ENCODE data around the gene FRAS1.

DNA sequence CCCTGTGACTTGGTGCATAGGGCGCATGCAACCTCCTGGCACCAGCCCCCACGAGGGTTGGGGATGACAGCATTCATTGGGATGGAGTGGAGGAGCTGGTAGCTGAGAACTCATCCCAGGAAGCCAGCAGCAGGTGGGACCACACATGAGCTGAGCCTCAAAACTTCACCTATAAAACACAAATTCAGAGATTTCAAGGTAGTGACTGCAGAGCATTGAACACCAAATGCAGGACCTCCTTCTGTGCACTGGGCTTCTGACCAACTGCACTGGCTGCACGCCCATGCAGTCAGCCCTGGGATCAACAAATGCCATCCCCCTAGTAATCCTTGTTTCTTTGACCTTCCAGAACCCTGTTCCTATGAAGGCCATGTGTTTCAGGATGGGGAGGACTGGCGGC is 197.8 kb downstream of the FRAS1 start:
- TF ChIP-seq ATF3 (IDR thresholded peaks at IDR 0.05) (no peak), ATF3 (CRISPR knock-in tag; conservative IDR thresholded peaks at IDR 0.05) (no peak), FOXA1 (IDR thresholded peaks at IDR 0.05; ENCODE audit: borderline replicate concordance) (no peak), CHD4 (IDR thresholded peaks at IDR 0.05; ENCODE audit: insufficient read depth, insufficient replicate concordance, low read depth, low read length, poor library complexity, severe bottlenecking) (no peak), ETV6 (IDR thresholded peaks at IDR 0.05; ENCODE audit: borderline replicate concordance in 1 of 2, low read depth in 2 of 2, low read length in 1 of 2) (no peak), ETV6 (CRISPR knock-in tag; IDR thresholded peaks at IDR 0.05; ENCODE audit: borderline replicate concordance) (no peak), HMGN3 (IDR thresholded peaks at IDR 0.05; ENCODE audit: borderline replicate concordance, extremely low read depth, insufficient read length, low read depth, low read length) (no peak), ZNF12 (CRISPR knock-in tag; IDR thresholded peaks at IDR 0.05) (no peak)
- TF ChIP-seq, protein P1, sequence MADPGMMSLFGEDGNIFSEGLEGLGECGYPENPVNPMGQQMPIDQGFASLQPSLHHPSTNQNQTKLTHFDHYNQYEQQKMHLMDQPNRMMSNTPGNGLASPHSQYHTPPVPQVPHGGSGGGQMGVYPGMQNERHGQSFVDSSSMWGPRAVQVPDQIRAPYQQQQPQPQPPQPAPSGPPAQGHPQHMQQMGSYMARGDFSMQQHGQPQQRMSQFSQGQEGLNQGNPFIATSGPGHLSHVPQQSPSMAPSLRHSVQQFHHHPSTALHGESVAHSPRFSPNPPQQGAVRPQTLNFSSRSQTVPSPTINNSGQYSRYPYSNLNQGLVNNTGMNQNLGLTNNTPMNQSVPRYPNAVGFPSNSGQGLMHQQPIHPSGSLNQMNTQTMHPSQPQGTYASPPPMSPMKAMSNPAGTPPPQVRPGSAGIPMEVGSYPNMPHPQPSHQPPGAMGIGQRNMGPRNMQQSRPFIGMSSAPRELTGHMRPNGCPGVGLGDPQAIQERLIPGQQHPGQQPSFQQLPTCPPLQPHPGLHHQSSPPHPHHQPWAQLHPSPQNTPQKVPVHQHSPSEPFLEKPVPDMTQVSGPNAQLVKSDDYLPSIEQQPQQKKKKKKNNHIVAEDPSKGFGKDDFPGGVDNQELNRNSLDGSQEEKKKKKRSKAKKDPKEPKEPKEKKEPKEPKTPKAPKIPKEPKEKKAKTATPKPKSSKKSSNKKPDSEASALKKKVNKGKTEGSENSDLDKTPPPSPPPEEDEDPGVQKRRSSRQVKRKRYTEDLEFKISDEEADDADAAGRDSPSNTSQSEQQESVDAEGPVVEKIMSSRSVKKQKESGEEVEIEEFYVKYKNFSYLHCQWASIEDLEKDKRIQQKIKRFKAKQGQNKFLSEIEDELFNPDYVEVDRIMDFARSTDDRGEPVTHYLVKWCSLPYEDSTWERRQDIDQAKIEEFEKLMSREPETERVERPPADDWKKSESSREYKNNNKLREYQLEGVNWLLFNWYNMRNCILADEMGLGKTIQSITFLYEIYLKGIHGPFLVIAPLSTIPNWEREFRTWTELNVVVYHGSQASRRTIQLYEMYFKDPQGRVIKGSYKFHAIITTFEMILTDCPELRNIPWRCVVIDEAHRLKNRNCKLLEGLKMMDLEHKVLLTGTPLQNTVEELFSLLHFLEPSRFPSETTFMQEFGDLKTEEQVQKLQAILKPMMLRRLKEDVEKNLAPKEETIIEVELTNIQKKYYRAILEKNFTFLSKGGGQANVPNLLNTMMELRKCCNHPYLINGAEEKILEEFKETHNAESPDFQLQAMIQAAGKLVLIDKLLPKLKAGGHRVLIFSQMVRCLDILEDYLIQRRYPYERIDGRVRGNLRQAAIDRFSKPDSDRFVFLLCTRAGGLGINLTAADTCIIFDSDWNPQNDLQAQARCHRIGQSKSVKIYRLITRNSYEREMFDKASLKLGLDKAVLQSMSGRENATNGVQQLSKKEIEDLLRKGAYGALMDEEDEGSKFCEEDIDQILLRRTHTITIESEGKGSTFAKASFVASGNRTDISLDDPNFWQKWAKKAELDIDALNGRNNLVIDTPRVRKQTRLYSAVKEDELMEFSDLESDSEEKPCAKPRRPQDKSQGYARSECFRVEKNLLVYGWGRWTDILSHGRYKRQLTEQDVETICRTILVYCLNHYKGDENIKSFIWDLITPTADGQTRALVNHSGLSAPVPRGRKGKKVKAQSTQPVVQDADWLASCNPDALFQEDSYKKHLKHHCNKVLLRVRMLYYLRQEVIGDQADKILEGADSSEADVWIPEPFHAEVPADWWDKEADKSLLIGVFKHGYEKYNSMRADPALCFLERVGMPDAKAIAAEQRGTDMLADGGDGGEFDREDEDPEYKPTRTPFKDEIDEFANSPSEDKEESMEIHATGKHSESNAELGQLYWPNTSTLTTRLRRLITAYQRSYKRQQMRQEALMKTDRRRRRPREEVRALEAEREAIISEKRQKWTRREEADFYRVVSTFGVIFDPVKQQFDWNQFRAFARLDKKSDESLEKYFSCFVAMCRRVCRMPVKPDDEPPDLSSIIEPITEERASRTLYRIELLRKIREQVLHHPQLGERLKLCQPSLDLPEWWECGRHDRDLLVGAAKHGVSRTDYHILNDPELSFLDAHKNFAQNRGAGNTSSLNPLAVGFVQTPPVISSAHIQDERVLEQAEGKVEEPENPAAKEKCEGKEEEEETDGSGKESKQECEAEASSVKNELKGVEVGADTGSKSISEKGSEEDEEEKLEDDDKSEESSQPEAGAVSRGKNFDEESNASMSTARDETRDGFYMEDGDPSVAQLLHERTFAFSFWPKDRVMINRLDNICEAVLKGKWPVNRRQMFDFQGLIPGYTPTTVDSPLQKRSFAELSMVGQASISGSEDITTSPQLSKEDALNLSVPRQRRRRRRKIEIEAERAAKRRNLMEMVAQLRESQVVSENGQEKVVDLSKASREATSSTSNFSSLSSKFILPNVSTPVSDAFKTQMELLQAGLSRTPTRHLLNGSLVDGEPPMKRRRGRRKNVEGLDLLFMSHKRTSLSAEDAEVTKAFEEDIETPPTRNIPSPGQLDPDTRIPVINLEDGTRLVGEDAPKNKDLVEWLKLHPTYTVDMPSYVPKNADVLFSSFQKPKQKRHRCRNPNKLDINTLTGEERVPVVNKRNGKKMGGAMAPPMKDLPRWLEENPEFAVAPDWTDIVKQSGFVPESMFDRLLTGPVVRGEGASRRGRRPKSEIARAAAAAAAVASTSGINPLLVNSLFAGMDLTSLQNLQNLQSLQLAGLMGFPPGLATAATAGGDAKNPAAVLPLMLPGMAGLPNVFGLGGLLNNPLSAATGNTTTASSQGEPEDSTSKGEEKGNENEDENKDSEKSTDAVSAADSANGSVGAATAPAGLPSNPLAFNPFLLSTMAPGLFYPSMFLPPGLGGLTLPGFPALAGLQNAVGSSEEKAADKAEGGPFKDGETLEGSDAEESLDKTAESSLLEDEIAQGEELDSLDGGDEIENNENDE (IDR thresholded peaks at IDR 0.05; ENCODE audit: low read depth, low read length), result no peak
- TF ChIP-seq, protein P2, sequence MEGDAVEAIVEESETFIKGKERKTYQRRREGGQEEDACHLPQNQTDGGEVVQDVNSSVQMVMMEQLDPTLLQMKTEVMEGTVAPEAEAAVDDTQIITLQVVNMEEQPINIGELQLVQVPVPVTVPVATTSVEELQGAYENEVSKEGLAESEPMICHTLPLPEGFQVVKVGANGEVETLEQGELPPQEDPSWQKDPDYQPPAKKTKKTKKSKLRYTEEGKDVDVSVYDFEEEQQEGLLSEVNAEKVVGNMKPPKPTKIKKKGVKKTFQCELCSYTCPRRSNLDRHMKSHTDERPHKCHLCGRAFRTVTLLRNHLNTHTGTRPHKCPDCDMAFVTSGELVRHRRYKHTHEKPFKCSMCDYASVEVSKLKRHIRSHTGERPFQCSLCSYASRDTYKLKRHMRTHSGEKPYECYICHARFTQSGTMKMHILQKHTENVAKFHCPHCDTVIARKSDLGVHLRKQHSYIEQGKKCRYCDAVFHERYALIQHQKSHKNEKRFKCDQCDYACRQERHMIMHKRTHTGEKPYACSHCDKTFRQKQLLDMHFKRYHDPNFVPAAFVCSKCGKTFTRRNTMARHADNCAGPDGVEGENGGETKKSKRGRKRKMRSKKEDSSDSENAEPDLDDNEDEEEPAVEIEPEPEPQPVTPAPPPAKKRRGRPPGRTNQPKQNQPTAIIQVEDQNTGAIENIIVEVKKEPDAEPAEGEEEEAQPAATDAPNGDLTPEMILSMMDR (IDR thresholded peaks at IDR 0.05 in 2 of 3, conservative IDR thresholded peaks at IDR 0.05 in 1 of 3; ENCODE audit: insufficient read depth in 2 of 3, low read depth in 1 of 3, low read length in 3 of 3), result no peak
